ENCODE measurements around the gene EML2.
A peak's percentile ranks its signal among the peaks of the same experiment; 100 is the strongest.
"Not testable (repeated sequence)": the region's sequence is repeated elsewhere in the genome, so short reads cannot be mapped to it uniquely, and the experiment has no call there.

Gene EML2, protein sequence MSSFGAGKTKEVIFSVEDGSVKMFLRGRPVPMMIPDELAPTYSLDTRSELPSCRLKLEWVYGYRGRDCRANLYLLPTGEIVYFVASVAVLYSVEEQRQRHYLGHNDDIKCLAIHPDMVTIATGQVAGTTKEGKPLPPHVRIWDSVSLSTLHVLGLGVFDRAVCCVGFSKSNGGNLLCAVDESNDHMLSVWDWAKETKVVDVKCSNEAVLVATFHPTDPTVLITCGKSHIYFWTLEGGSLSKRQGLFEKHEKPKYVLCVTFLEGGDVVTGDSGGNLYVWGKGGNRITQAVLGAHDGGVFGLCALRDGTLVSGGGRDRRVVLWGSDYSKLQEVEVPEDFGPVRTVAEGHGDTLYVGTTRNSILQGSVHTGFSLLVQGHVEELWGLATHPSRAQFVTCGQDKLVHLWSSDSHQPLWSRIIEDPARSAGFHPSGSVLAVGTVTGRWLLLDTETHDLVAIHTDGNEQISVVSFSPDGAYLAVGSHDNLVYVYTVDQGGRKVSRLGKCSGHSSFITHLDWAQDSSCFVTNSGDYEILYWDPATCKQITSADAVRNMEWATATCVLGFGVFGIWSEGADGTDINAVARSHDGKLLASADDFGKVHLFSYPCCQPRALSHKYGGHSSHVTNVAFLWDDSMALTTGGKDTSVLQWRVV

DNA sequence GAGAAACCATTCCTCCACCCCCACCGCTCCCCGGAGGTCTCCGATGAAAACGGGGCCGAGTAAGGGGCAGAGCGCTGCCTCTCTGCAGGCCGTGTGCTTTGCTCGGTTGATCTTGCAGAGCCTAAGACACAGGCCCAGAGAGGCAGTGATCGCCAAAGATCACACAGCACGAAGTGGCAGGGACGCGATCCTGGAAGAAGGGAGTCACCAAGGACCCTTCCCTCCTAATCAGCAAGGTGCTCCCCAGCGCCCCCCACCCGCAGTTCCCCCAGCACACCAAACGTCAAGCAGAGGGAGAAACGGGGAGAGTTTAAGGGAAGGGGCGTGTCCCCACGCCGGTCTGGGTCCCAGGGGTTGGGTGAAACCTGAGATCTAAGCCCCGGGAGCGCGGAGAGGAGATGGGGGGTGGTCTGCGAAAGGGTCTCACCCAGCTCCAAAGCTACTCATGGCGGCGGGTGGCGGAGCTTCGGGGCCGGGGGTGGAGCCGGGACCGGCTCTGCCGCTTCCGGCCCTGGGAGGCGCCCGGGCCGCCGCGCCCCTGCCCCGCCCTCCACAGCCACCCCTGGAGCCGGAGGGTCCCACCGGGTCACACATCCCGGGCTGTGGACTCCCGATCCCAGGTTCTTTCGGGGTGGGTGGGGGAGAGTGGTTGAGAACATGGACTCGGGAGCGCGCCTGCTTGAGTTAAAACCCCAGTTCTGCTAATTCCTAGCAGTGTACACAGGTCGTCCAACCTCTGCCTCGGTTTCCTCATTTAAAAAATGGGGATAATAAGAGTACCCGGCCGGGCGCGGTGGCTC is at the start of gene EML2:
Gene EML2 (minus strand): TSS at position 468 of the 800 bp plus-strand sequence. CDS start 21 bp downstream, at position 447.
- no peaks in the 10 kb centered on the region for H3K36me3 ChIP-seq (ENCODE audit: control insufficient read depth, insufficient read depth, low read length)
- H3K27me3 ChIP-seq (ENCODE audit: control insufficient read depth, insufficient read depth, low read length), result no peaks in the 10 kb centered on the region
- peaks cover 21% of the 10 kb centered on the region for H3K4me1 ChIP-seq (ENCODE audit: control insufficient read depth, insufficient read depth, low read length)
- H3K4me3 ChIP-seq (ENCODE audit: low read depth, low read length), result peak within 1 kb of the TSS; percentile 71
- H3K9me3 ChIP-seq (ENCODE audit: control insufficient read depth, insufficient read depth, low read depth, low read length), result no peaks in the 10 kb centered on the region
- peak within 1 kb of the TSS; percentile 48 for H3K9ac ChIP-seq (ENCODE audit: low read length)
- no peak within 1 kb of the TSS; the same call in 1 of the 2 replicates for H3K27ac ChIP-seq (ENCODE audit: low read depth, low read length)

DNA sequence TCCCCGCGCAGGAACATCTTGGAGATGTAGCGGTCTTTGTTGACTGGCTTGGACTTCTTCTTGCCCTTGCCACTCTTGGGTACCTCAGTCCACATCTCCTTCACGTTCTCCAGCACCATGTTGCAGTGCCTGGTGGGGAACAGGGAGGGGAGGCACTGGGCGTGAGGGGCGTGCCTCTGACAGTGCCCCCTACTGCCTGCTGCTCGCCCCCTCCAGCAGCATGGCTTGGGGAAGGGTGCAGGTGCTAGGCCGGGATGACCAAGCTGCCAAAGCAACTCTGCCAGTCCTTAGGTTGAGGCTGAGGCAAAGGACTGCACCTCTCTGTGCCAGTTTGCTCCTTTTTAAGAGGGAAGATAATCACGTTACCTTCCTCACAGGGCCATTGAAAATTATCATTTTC is 48.4 kb upstream of the EML2 start:
- Histone ChIP-seq H3K27ac (ENCODE audit: low read depth, low read length) (no peak overlapping the region), H3K36me3 (ENCODE audit: control insufficient read depth, insufficient read depth, low read length) (peaks cover 51% of the 10 kb centered on the region), H3K9me3 (ENCODE audit: control insufficient read depth, insufficient read depth, low read depth, low read length) (no peaks in the 10 kb centered on the region), H3K4me1 (ENCODE audit: control insufficient read depth, insufficient read depth, low read length) (no peaks in the 10 kb centered on the region), H3K27me3 (ENCODE audit: control insufficient read depth, insufficient read depth, low read length) (no peaks in the 10 kb centered on the region), H3K9ac (ENCODE audit: low read length) (no peak overlapping the region), H3K4me3 (ENCODE audit: low read depth, low read length) (no peak overlapping the region)

- H3K36me3 ChIP-seq (ENCODE audit: control insufficient read depth, insufficient read depth, low read length), result peaks cover 51% of the 10 kb centered on the region
- H3K4me1 ChIP-seq (ENCODE audit: control insufficient read depth, insufficient read depth, low read length); H3K27ac ChIP-seq (ENCODE audit: low read depth, low read length); H3K9me3 ChIP-seq (ENCODE audit: control insufficient read depth, insufficient read depth, low read depth, low read length); H3K9ac ChIP-seq (ENCODE audit: low read length); H3K27me3 ChIP-seq (ENCODE audit: control insufficient read depth, insufficient read depth, low read length); H3K4me3 ChIP-seq (ENCODE audit: low read depth, low read length): not testable (repeated sequence)
These were observed 45.8 kb upstream of the EML2 start for GRCh38 chr19:45685045-45685444.

DNA sequence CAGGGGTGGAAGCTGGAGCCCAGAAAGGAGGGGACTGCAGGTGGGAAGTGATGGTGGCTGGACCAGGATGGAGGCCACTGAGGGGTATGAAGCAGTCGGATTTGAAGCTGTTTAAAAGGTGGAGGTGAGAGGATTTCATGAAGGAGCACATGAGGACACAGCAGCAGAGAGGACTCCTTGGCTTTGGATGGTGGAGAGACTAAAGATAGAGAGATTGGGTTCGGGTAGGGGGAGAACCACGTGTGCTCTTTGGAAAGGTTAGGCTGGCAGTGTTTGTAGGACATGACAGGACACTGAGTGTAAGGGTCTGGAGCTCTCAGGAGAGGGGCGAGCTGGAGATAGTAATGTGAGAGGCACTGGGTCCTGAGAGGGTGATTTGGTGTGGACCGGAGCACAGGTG is 43.7 kb upstream of the EML2 start:
- peaks cover 11% of the 10 kb centered on the region for H3K27me3 ChIP-seq (ENCODE audit: control insufficient read depth, insufficient read depth, low read length)
- H3K4me3 ChIP-seq (ENCODE audit: low read depth, low read length), result no peak overlapping the region
- no peak overlapping the region for H3K9ac ChIP-seq (ENCODE audit: low read length)
- no peak overlapping the region for H3K27ac ChIP-seq (ENCODE audit: low read depth, low read length)
- H3K4me1 ChIP-seq (ENCODE audit: control insufficient read depth, insufficient read depth, low read length), result peaks cover 5% of the 10 kb centered on the region; the same call in 1 of the 2 replicates
- peaks cover 38% of the 10 kb centered on the region for H3K36me3 ChIP-seq (ENCODE audit: control insufficient read depth, insufficient read depth, low read length)
- H3K9me3 ChIP-seq (ENCODE audit: control insufficient read depth, insufficient read depth, low read depth, low read length), result no peaks in the 10 kb centered on the region

GRCh38 chr19:45682117-45682516 is 42.9 kb upstream of the EML2 start:
- Histone ChIP-seq H3K4me1 (ENCODE audit: control insufficient read depth, insufficient read depth, low read length) (peaks cover 5% of the 10 kb centered on the region; the same call in 1 of the 2 replicates), H3K36me3 (ENCODE audit: control insufficient read depth, insufficient read depth, low read length) (peaks cover 30% of the 10 kb centered on the region), H3K4me3 (ENCODE audit: low read depth, low read length) (peak overlapping the region; percentile 48), H3K27ac (ENCODE audit: low read depth, low read length) (no peak overlapping the region), H3K27me3 (ENCODE audit: control insufficient read depth, insufficient read depth, low read length) (peaks cover 14% of the 10 kb centered on the region), H3K9me3 (ENCODE audit: control insufficient read depth, insufficient read depth, low read depth, low read length) (no peaks in the 10 kb centered on the region), H3K9ac (ENCODE audit: low read length) (no peak overlapping the region)

- Histone ChIP-seq H3K9me3 (ENCODE audit: control insufficient read depth, insufficient read depth, low read depth, low read length) (no peaks in the 10 kb centered on the region), H3K27me3 (ENCODE audit: control insufficient read depth, insufficient read depth, low read length) (peaks cover 17% of the 10 kb centered on the region), H3K4me1 (ENCODE audit: control insufficient read depth, insufficient read depth, low read length) (peaks cover 9% of the 10 kb centered on the region; the same call in 1 of the 2 replicates), H3K27ac (ENCODE audit: low read depth, low read length) (no peak overlapping the region), H3K4me3 (ENCODE audit: low read depth, low read length) (peak overlapping the region; percentile 48), H3K9ac (ENCODE audit: low read length) (no peak overlapping the region), H3K36me3 (ENCODE audit: control insufficient read depth, insufficient read depth, low read length) (peaks cover 26% of the 10 kb centered on the region)
These were observed 42.3 kb upstream of the EML2 start for GRCh38 chr19:45681391-45682015.

- H3K9ac ChIP-seq (ENCODE audit: low read length), result peak overlapping the region; percentile 34
- H3K9me3 ChIP-seq (ENCODE audit: control insufficient read depth, insufficient read depth, low read depth, low read length), result no peaks in the 10 kb centered on the region
- peaks cover 17% of the 10 kb centered on the region for H3K27me3 ChIP-seq (ENCODE audit: control insufficient read depth, insufficient read depth, low read length)
- H3K4me1 ChIP-seq (ENCODE audit: control insufficient read depth, insufficient read depth, low read length), result peaks cover 9% of the 10 kb centered on the region; the same call in 1 of the 2 replicates
- H3K36me3 ChIP-seq (ENCODE audit: control insufficient read depth, insufficient read depth, low read length), result no peaks in the 10 kb centered on the region
- no peak overlapping the region for H3K27ac ChIP-seq (ENCODE audit: low read depth, low read length)
- H3K4me3 ChIP-seq (ENCODE audit: low read depth, low read length), result peak overlapping the region; percentile 75
These were observed 38.4 kb upstream of the EML2 start for GRCh38 chr19:45677351-45678230.

DNA sequence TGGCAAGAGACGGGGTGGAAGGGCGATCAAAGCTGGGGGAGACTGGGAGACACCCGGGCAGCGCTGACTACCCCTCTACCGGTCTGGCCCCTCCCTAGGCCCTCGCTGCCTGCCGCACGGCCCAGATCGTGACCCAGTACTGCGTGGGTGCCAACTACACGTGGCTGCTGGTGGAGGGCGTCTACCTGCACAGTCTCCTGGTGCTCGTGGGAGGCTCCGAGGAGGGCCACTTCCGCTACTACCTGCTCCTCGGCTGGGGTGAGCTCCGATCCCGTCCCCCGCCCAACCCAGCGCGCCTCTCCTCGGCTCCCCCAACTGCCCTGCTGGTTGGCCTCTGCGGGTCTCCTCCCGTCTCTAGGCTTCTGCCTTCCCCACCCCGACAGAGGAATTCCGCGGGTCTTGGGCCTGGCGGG is 37.7 kb upstream of the EML2 start:
- peaks cover 9% of the 10 kb centered on the region; the same call in 1 of the 2 replicates for H3K4me1 ChIP-seq (ENCODE audit: control insufficient read depth, insufficient read depth, low read length)
- no peaks in the 10 kb centered on the region for H3K36me3 ChIP-seq (ENCODE audit: control insufficient read depth, insufficient read depth, low read length)
- peak overlapping the region; percentile 75 for H3K4me3 ChIP-seq (ENCODE audit: low read depth, low read length)
- peak overlapping the region; percentile 59 for H3K9ac ChIP-seq (ENCODE audit: low read length)
- no peaks in the 10 kb centered on the region for H3K9me3 ChIP-seq (ENCODE audit: control insufficient read depth, insufficient read depth, low read depth, low read length)
- peaks cover 17% of the 10 kb centered on the region for H3K27me3 ChIP-seq (ENCODE audit: control insufficient read depth, insufficient read depth, low read length)
- H3K27ac ChIP-seq (ENCODE audit: low read depth, low read length), result no peak overlapping the region

DNA sequence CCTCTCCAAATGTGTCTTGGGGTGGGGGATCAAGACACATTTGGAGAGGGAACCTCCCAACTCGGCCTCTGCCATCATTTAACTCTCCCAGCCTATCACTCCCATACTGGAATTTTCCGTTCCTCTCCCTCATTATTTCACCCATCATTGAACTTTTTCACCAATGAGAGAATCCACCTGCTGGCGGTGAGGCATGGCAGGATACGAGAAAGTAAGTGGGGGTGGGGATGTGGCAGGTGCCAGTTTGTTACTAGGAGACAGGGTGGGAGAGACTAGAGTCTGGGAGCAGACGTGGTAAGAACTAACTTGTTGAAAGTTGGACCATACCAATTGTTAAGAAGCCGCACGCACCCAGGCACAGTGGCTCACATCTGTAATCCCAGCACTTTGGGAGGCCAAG is 35.7 kb upstream of the EML2 start:
- Histone ChIP-seq H3K9ac (ENCODE audit: low read length) (no peak overlapping the region), H3K27me3 (ENCODE audit: control insufficient read depth, insufficient read depth, low read length) (peaks cover 29% of the 10 kb centered on the region), H3K4me3 (ENCODE audit: low read depth, low read length) (no peak overlapping the region), H3K4me1 (ENCODE audit: control insufficient read depth, insufficient read depth, low read length) (peaks cover 13% of the 10 kb centered on the region), H3K9me3 (ENCODE audit: control insufficient read depth, insufficient read depth, low read depth, low read length) (no peaks in the 10 kb centered on the region), H3K36me3 (ENCODE audit: control insufficient read depth, insufficient read depth, low read length) (no peaks in the 10 kb centered on the region), H3K27ac (ENCODE audit: low read depth, low read length) (no peak overlapping the region)

Measured in HUES6 (cell line).